Esophagus squamous epithelium (tissue), 4 donors: ENCODE measurements around the gene PIP4P1.

Source experiments
- CTCF ChIP-seq, 6 experiments: fragments of 450-650 bp in 4 of 6; fragments of 200-600 bp in 2 of 6; sonication (generic) in 2 of 6; IDR thresholded peaks; one replicate each; pipeline ENCODE4 v1.5.1; 2016 to 2019; ENCODE audit warnings: antibody characterized with exemption in 6 of 6, mild to moderate bottlenecking in 4 of 6, moderate library complexity in 4 of 6
- POLR2A ChIP-seq, 4 donors: fragments of 450-650 bp; IDR thresholded peaks; one replicate each; pipeline ENCODE4 v1.6.1; 2017; ENCODE audit warnings: antibody characterized with exemption in 4 of 4, mild to moderate bottlenecking in 4 of 4, moderate library complexity in 3 of 4

DNA sequence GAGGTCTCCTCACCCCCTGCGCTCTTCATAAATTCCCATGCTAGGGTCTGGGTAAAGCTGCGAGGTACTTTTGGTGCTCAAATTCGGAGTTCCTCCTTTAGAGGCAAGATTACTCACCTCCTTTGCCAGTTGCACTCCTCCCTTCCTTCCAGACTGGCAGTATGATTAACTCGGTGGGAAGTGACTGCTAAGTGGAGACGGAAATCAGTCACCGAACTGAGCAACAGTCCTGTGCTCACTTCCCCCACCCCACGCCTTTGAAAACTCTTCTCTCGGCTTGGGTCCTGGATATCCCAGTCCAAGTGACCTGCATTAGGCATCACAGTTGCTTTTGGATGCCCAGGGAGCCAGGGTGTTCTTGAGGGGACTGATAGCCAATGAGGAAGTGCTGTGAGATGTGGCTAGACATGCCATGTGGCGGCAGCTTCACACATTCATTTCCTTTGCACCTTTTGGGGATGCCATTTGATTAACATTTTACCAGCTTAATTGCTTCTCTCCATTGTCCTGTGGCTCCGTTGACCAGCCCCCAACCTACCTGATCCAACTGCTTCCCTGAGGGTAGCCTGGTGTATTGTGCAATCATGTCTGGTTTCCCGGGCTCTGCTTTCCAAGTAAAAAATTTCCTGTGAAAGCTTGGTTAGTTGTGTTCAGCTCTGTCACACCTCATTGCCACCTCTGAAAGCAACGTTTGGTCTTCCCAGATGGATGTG, 8.8 kb upstream of the PIP4P1 start:
- no peak for TF ChIP-seq CTCF (IDR thresholded peaks at IDR 0.05)
- TF ChIP-seq POLR2A (IDR thresholded peaks at IDR 0.05): no peak
